ENCODE data around the gene NOP53. TPM values are rescaled to one million over a fixed set of nuclear protein-coding genes. Genes with fewer than 3 reads are reported as not detected.

The NOP53 gene
- total and polyA plus RNA-seq, 2 of the 4 experiments (the other 2 are of a cell fraction), result 59.5 to 83.2 TPM

GRCh38 chr19:47760632-47760999, 15.3 kb downstream of the NOP53 start:
- peaks cover 38% of the 10 kb centered on the region for H3K36me3 ChIP-seq (ENCODE audit: control insufficient read depth, insufficient read depth, low read length)
- no peak overlapping the region for H3K23ac ChIP-seq (ENCODE audit: low read depth, low read length)
- POLR2A ChIA-PET (ENCODE audit: unreplicated experiment), result no interaction called here
- WGBS, 2 experiments (ENCODE audit: extremely low coverage in 2 of 2, insufficient read length in 1 of 2), result no CpG with 5 or more reads among the region's 5 CpGs
- H4K5ac ChIP-seq (ENCODE audit: low read depth, low read length), result no peak overlapping the region
- H3K56ac ChIP-seq (ENCODE audit: extremely low read depth, insufficient read depth, low read length), result no peak overlapping the region
- H3K9ac ChIP-seq (ENCODE audit: low read depth, low read length), result no peak overlapping the region
- H3K27ac ChIP-seq (ENCODE audit: insufficient read depth, low read length), result no peak overlapping the region
- H3K14ac ChIP-seq (replicated peaks; ENCODE audit: low read depth, low read length), result no peak overlapping the region
- H3K9me1 ChIP-seq (ENCODE audit: insufficient read depth, low read length), result no peaks in the 10 kb centered on the region
- ATAC-seq (ENCODE audit: low read depth) (no peak), DNase-seq (no peak)
- H2AK9ac ChIP-seq (replicated peaks; ENCODE audit: low read depth, low read length, poor library complexity), result no peak overlapping the region
- H3K4me2 ChIP-seq (ENCODE audit: low read depth, low read length), result no peak overlapping the region
- H3K4me3 ChIP-seq (ENCODE audit: insufficient read depth, low read depth, low read length), result no peak overlapping the region
- no peak overlapping the region for H4K91ac ChIP-seq (ENCODE audit: insufficient read depth, low read depth, low read length)
- in situ Hi-C loops (cut with MboI; ENCODE audit: low sequenced_read_pairs) (no loop called here), intact Hi-C loops (cut with micrococcal nuclease) (no loop called here), dilution Hi-C loops (cut with HindIII; ENCODE audit: low sequenced_read_pairs, unreplicated experiment) (no loop called here)
- no peaks in the 10 kb centered on the region; a peak in 1 of 4 replicates for H3K79me1 ChIP-seq (ENCODE audit: low read depth in 1 of 2, low read length in 2 of 2)
- H2AFZ ChIP-seq (replicated peaks; ENCODE audit: low read length, poor library complexity), result no peak overlapping the region
- BruUV-seq (replicated peaks), result no TSS peak
- CTCF ChIA-PET, result no interaction called here
- no peak overlapping the region for H2BK5ac ChIP-seq (ENCODE audit: low read depth, low read length, poor library complexity, severe bottlenecking)
- H3K9me3 ChIP-seq (ENCODE audit: control insufficient read depth, insufficient read depth, low read length), result no peaks in the 10 kb centered on the region
- no peak overlapping the region for H2BK120ac ChIP-seq (ENCODE audit: low read depth, low read length)
- H2BK20ac ChIP-seq (ENCODE audit: low read depth, low read length), result no peak overlapping the region
- no peak overlapping the region for H3K4ac ChIP-seq (ENCODE audit: low read depth, low read length)
- H3K27me3 ChIP-seq (ENCODE audit: control insufficient read depth, insufficient read depth, low read length), result no peaks in the 10 kb centered on the region
- no peaks in the 10 kb centered on the region for H3K4me1 ChIP-seq (ENCODE audit: control insufficient read depth, insufficient read depth, low read length)
- no peak for TF ChIP-seq SMC3 (IDR thresholded peaks at IDR 0.05; ENCODE audit: low read depth, low read length)
- no peak for TF ChIP-seq RFX5 (IDR thresholded peaks at IDR 0.05; ENCODE audit: low read depth, low read length)
- no peak for TF ChIP-seq CHD1 (IDR thresholded peaks at IDR 0.05; ENCODE audit: low read depth, low read length)
- TF ChIP-seq FOS (IDR thresholded peaks at IDR 0.05; ENCODE audit: low read depth, low read length), result no peak
- TF ChIP-seq POLR2A (IDR thresholded peaks at IDR 0.05; ENCODE audit: low read depth, low read length), result no peak
- no peak for TF ChIP-seq RAD21 (IDR thresholded peaks at IDR 0.05; ENCODE audit: low read length)
- no peak for TF ChIP-seq CEBPB (IDR thresholded peaks at IDR 0.05; ENCODE audit: low read depth, low read length)
- no peak for TF ChIP-seq USF2 (IDR thresholded peaks at IDR 0.05; ENCODE audit: low read depth, low read length)
- TF ChIP-seq MAZ (IDR thresholded peaks at IDR 0.05; ENCODE audit: borderline replicate concordance, low read depth, low read length), result no peak
- TF ChIP-seq MXI1 (IDR thresholded peaks at IDR 0.05; ENCODE audit: borderline replicate concordance, low read depth, low read length), result no peak
- TF ChIP-seq RCOR1 (IDR thresholded peaks at IDR 0.05; ENCODE audit: insufficient replicate concordance, low read length), result no peak
- TF ChIP-seq MAFK (IDR thresholded peaks at IDR 0.05; ENCODE audit: low read depth, low read length), result no peak
- no peak for TF ChIP-seq NFE2L2 (IDR thresholded peaks at IDR 0.05; ENCODE audit: low read depth, low read length)
- TF ChIP-seq CTCF (conservative IDR thresholded peaks at IDR 0.05; ENCODE audit: low read depth, low read length), result no peak
- no peak overlapping the region for H2BK15ac ChIP-seq (ENCODE audit: low read depth, low read length)
- no peaks in the 10 kb centered on the region for H4K20me1 ChIP-seq (ENCODE audit: insufficient read depth, low read length)
- H3K18ac ChIP-seq (ENCODE audit: low read depth, low read length), result no peak overlapping the region
- H4K8ac ChIP-seq (ENCODE audit: low read depth in 2 of 2, low read length in 2 of 2), result no peak overlapping the region
- no peak overlapping the region for H2AK5ac ChIP-seq (ENCODE audit: low read depth, low read length)

Measured in IMR-90 (cell line).